Left lobe of liver (tissue), 2 donors: Measurements from ENCODE around the gene GCN1. TPM values are rescaled to one million over a fixed set of nuclear protein-coding genes. Genes with fewer than 3 reads are reported as not detected.
A peak's percentile ranks its signal among the peaks of the same experiment; 100 is the strongest.

Source experiments
- ATAC-seq: fragments of 200-7000 bp; cut with Tn5 transposase; one replicate; pipeline ENCODE4 v1.9.1; 2020; ENCODE audit warnings: mild to moderate bottlenecking, moderate library complexity
- DNase-seq: peaks from one replicate; pipeline ENCODE4 v3.0.0-alpha.2; 2020; ENCODE audit warnings: low spot score
- total RNA-seq: library from RNA; stranded (reverse); gene quantifications from one replicate; pipeline ENCODE4 v1.2.1, GENCODE V29; 2021
- donor health status: DM: no; HTN: no; CAD: no; lungs with moderate emphysema.
- donor health status: DM: no; HTN: yes; CAD: no.

The GCN1 gene
- total RNA-seq, 1 donor from 2014 or later = 42.7 TPM

DNA sequence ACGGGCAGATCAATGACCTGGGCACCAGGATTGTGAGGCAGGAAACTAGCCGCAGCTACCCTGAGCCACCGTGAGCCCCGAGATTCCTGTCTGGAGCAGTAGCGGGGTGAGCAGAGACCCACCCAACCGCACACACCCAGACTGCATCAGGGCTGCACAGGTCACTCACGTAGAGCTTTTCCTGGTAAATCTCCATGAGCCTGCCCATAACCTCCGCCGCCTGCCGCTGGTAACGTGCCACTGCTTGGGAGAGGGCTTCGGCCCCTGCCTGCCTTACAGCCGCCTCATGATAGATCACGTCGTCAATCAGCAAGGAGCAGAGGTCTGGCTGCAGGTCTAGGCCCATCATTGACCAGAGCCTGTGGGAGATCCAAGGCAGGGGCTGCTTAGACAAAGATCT lies 39.4 kb downstream of the GCN1 start:
- no peak for ATAC-seq
- DNase-seq = no peak

GRCh38 chr12:120150919-120151525 lies 43.5 kb downstream of the GCN1 start:
- DNase-seq (no peak), ATAC-seq (no peak)

- DNase-seq = no peak
Measured at GRCh38 chr12:120148011-120148410, 46.5 kb downstream of the GCN1 start.

DNA sequence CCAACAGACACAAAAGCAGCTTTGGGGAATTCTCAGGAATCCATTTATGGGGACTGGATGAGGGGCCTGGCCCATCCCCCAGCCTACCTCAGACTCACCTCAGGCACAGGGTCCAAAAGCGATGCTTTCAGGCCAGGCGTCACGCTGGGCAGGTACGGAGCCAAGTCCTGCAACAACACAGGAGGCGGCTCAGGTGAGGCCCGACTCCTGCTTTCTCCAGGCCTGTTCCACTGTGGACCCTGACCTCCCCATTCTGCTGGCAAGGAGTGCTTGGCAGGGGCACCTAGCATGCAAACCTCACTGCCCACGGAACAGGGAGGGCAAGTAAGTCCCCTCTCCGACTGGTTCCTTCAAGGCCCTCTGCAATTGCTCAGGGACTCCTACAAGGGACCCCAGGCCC lies 49.4 kb downstream of the GCN1 start:
- ATAC-seq (peak; percentile 95), DNase-seq (peak; percentile 83)

More at GRCh38 chr12:120148011-120148410, 46.5 kb downstream of the GCN1 start:
- ATAC-seq = peak; percentile 17

GRCh38 chr12:120144215-120144614 lies 50.3 kb downstream of the GCN1 start:
- DNase-seq = no peak
- ATAC-seq = no peak

DNA sequence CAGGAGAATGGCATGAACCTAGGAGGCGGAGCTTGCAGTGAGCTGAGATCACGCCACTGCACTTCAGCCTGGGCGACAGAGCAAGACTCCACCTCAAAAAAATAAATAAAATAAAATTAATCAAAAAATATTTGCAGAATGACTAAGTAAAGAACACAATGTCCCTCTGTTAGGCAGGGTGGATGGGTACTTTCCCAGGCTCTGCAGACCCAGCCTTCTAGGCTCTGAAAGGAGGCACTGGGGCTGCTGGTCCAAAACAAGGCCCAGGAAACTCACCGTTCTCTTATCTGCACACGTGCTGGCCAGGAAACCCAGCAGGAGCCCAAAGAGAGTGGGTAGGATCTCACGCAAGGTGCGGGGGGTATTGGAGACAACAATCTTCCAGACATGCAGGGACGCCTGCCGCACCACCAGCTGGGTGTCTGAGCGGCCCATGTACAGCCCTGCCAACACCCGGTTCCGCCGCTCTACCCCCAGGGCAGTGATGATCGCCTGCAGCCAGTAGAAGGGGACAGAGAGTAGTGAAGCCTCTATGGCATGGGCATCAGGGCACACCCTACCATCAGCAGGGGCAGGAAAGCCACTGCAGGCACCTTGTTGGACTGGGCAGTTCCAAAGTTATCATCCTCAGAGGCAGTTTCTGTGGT lies 52.2 kb downstream of the GCN1 start:
- ATAC-seq = no peak
- no peak for DNase-seq

- DNase-seq = no peak
Measured at GRCh38 chr12:120141336-120141735, 53.2 kb downstream of the GCN1 start.

DNA sequence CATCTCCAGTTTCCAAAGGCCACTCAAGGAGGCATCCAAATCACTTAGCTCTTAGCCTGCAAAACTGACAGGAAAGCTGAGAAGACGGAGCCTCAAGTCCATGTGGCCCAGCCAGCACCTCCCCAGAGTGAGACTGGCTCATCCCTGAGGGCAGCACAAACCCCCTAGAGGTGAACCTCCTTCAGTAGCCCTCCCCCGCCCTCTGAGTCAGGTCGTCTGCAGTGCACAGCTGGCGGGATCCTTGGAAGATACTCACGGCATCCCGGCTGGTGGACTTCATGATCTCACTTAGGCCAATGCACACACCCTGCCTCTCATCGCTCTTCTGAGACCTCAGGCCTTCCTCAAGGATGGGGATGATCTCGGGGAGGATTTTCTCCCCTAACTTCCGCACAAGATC lies 53.9 kb downstream of the GCN1 start:
- ATAC-seq (no peak), DNase-seq (no peak)

More at GRCh38 chr12:120141336-120141735, 53.2 kb downstream of the GCN1 start:
- ATAC-seq = no peak

GRCh38 chr12:120139958-120140357 lies 54.6 kb downstream of the GCN1 start:
- DNase-seq (no peak), ATAC-seq (no peak)

GRCh38 chr12:120138366-120138765 lies 56.1 kb downstream of the GCN1 start:
- ATAC-seq (no peak), DNase-seq (no peak)

DNA sequence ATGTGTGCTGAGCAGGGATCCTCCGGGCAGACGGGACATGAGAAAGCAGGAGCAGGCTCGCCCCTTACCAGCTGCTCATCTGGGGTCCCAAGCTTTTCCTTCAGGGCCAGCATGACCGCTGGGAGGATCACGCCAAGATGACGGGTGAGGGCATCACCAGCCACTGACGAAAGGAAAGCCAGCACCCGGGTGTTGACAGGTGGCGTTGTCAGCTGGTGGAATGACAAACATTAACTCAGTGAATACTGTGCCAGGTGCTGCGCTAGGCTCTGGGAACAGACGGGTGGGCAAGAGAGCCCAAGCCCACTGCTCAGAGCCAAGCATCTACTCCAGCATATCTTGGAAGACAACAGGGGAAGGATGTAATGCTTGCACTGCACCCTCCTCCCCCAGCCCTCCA lies 56.7 kb downstream of the GCN1 start:
- no peak for ATAC-seq
- no peak for DNase-seq

DNA sequence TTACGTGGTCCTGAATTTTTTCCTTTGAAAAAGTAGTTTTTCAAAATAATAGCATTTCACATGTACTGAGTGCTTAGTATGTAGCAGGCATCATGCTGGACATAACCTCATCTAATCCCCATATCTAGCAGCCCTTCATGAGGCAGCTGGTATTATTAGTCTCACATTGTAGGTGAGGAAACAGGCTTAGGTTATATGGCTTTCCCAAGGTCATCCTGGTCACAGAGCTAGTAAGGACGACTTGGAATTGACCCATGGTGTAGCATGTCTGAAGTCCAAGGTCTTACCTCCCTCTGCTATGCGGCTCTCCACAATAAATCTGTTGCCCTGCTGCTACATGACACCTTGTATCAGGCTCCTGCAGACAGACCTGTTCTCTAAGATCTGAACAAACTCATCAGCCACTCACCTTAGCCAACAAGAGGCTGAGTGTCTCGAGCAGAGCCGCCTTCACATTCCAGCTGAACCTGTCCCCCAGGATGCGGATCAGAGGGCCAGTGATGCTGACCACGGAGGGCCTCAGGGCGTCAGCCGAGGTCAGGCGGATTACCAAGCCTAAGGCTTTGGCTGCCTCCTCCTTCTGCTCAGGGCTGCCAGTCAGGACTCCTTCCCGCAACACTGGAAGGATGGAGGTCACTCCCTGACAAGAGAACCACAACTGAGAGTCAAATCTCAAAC lies 58.3 kb downstream of the GCN1 start:
- ATAC-seq = no peak

GRCh38 chr12:120134307-120134980 lies 60.1 kb downstream of the GCN1 start:
- DNase-seq (no peak), ATAC-seq (no peak)

More for the DNA sequence above, 58.3 kb downstream of the GCN1 start:
- no peak for DNase-seq

- no peak for DNase-seq
- ATAC-seq = no peak
Measured at GRCh38 chr12:120132863-120133385, 61.6 kb downstream of the GCN1 start.

DNA sequence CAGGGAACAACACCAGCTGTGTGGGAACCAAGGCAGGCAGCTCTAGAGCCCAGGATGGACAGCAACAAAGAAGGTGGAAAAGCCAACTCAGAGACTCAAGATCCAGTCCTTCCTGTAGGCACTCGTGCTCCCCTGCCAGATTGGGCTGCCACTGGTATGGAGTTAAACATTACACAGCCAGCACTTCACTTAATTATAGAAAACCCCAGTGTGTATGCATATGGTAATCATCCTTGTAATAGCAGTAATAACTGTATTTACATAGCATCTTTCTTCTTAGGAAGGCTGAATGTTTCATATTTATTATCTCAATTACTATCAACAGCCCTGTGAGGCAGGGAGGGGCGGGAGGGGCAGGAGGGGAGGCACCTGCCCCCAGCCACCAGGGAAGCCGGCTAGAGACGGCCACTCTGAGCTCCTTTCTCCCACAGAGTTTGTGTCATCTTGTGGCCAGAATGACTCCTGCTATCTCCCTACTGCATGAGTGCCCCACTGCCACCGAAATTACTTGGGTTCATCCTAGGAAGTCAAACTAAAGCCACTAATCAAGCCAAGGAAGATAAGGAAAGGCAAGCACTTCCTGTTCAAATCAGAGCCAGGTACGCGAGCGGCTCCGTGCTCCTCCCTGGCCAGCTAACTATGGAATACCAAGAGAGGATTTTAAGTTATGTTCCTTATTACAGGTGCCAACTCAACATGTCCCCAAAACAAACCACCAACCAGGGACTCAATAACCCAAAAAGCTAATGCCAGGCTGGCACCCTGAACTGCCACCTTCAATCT lies 62.3 kb downstream of the GCN1 start:
- DNase-seq = no peak
- no peak for ATAC-seq

- ATAC-seq (no peak), DNase-seq (no peak)
Measured at GRCh38 chr12:120131116-120131515, 63.4 kb downstream of the GCN1 start.

- no peak for DNase-seq
- ATAC-seq = no peak
Measured at GRCh38 chr12:120130011-120130410, 64.5 kb downstream of the GCN1 start.

GRCh38 chr12:120126635-120127005 lies 67.9 kb downstream of the GCN1 start:
- DNase-seq (no peak), ATAC-seq (peak; percentile 57)

- no peak for DNase-seq
- no peak for ATAC-seq
Measured at GRCh38 chr12:120125792-120126634, 68.5 kb downstream of the GCN1 start.

DNA sequence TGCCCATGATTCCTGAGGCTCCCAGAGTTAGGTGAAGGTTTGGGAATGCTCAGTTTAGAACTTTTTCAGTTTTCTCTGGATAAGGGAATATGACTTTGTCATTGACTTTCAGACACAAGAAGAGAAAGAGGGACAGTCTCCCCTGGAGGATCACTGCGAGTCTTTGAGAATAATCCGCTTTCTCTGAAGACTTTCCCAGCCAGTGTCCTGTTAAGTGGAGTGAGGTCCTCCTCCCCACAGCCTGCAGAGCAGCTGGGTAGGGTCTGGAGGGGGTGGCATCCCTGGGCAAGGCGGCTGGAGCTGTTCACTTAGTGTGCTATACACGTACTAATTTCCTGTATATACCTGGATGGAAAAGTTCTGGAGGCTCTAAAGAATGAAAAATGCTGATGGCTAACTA lies 69.5 kb downstream of the GCN1 start:
- ATAC-seq (no peak), DNase-seq (no peak)
